ENCODE measurements around the gene CCDC30. TPM values are rescaled to one million over a fixed set of nuclear protein-coding genes. Genes with fewer than 3 reads are reported as not detected.
"Not testable (repeated sequence)": the region's sequence is repeated elsewhere in the genome, so short reads cannot be mapped to it uniquely, and the experiment has no call there.

CCDC30 gene
- total and polyA plus RNA-seq, 9 donors = 3.8 to 11.7 (median 6.7) TPM

- H3K27ac ChIP-seq = no peak overlapping the region
- H3K4me1 ChIP-seq (ENCODE audit: insufficient read depth) = no peaks in the 10 kb centered on the region
- DNase-seq = no peak
- no peak overlapping the region for H3K4me3 ChIP-seq
- no peaks in the 10 kb centered on the region for H3K9me3 ChIP-seq
- WGBS, 3 donors = 80 to 84% (median 82%) methylated on average over 2 of the region's 2 CpGs
- TF ChIP-seq EP300 (IDR thresholded peaks at IDR 0.05) (no peak), CTCF (IDR thresholded peaks at IDR 0.05) (no peak), POLR2A (IDR thresholded peaks at IDR 0.05) (no peak)
- intact Hi-C loops (cut with DNase I) = loop anchor here in 1 of 4 donors (10.0 kb wide), 1 partner anchor 1900 kb away; no protein-coding TSS in a partner anchor
- H3K27me3 ChIP-seq = no peaks in the 10 kb centered on the region
- no peaks in the 10 kb centered on the region for H3K36me3 ChIP-seq
Observed at GRCh38 chr1:42484382-42484781, 21.3 kb downstream of the CCDC30 start.

GRCh38 chr1:42490237-42490636 lies 27.2 kb downstream of the CCDC30 start:
- 98% methylated on average over 3 of the region's 3 CpGs for WGBS, 3 donors
- DNase-seq = no peak
- Histone ChIP-seq H3K4me1 (ENCODE audit: insufficient read depth) (no peaks in the 10 kb centered on the region), H3K36me3 (no peaks in the 10 kb centered on the region), H3K4me3 (no peak overlapping the region), H3K9me3 (no peaks in the 10 kb centered on the region), H3K27me3 (no peaks in the 10 kb centered on the region), H3K27ac (no peak overlapping the region)
- TF ChIP-seq POLR2A (IDR thresholded peaks at IDR 0.05) (no peak), EP300 (IDR thresholded peaks at IDR 0.05) (no peak), CTCF (IDR thresholded peaks at IDR 0.05) (no peak)
- intact Hi-C loops (cut with DNase I) = no loop called here

- WGBS, 3 donors = 91 to 94% (median 92%) methylated on average over 11 of the region's 11 CpGs
- H3K27ac ChIP-seq; H3K4me3 ChIP-seq; DNase-seq; H3K27me3 ChIP-seq; intact Hi-C loops (cut with DNase I); H3K4me1 ChIP-seq (ENCODE audit: insufficient read depth); H3K36me3 ChIP-seq: not testable (repeated sequence)
- peaks cover 0 to 27% of the 10 kb centered on the region in 2 donors for H3K9me3 ChIP-seq
Observed at GRCh38 chr1:42502031-42502430, 38.9 kb downstream of the CCDC30 start.

GRCh38 chr1:42504535-42505128 lies 41.5 kb downstream of the CCDC30 start:
- no peaks in the 10 kb centered on the region for H3K36me3 ChIP-seq
- no peaks in the 10 kb centered on the region for H3K27me3 ChIP-seq
- WGBS, 3 donors = 92 to 96% (median 95%) methylated on average over 2 of the region's 2 CpGs
- H3K4me3 ChIP-seq = no peak overlapping the region
- no peak for TF ChIP-seq EP300 (IDR thresholded peaks at IDR 0.05)
- H3K4me1 ChIP-seq (ENCODE audit: insufficient read depth) = no peaks in the 10 kb centered on the region
- H3K9me3 ChIP-seq = peaks cover 0 to 44% of the 10 kb centered on the region in 2 donors
- no peak overlapping the region for H3K27ac ChIP-seq
- intact Hi-C loops (cut with DNase I) = no loop called here
- DNase-seq = no peak

- Histone ChIP-seq H3K27ac (no peak overlapping the region), H3K4me3 (no peak overlapping the region), H3K27me3 (no peaks in the 10 kb centered on the region), H3K9me3 (peaks cover 0 to 49% of the 10 kb centered on the region in 2 donors), H3K36me3 (no peaks in the 10 kb centered on the region), H3K4me1 (ENCODE audit: insufficient read depth) (no peaks in the 10 kb centered on the region)
- WGBS, 3 donors = 81 to 92% (median 85%) methylated on average over 1 of the region's 1 CpG
- DNase-seq = no peak
- intact Hi-C loops (cut with DNase I) = no loop called here
- TF ChIP-seq CTCF (IDR thresholded peaks at IDR 0.05) (no peak), EP300 (IDR thresholded peaks at IDR 0.05) (no peak), POLR2A (IDR thresholded peaks at IDR 0.05) (no peak)
Observed at GRCh38 chr1:42506576-42506975, 43.5 kb downstream of the CCDC30 start.

GRCh38 chr1:42511581-42512155 lies 48.6 kb downstream of the CCDC30 start:
- H3K9me3 ChIP-seq = peaks cover 0 to 47% of the 10 kb centered on the region in 2 donors
- H3K27ac ChIP-seq; H3K36me3 ChIP-seq; intact Hi-C loops (cut with DNase I); DNase-seq; H3K4me1 ChIP-seq (ENCODE audit: insufficient read depth); H3K27me3 ChIP-seq; H3K4me3 ChIP-seq: not testable (repeated sequence)
- WGBS, 3 donors = 67 to 75% (median 75%) methylated on average over 6 of the region's 6 CpGs
